ENCODE results near the gene CLSTN1. TPM values are rescaled to one million over a fixed set of nuclear protein-coding genes. Genes with fewer than 3 reads are reported as not detected.

Gene CLSTN1
- total RNA-seq, 1 donor from 2014 or later = 75.4 TPM

- Histone ChIP-seq H3K4me3 (no peak overlapping the region), H3K36me3 (no peaks in the 10 kb centered on the region), H3K27ac (no peak overlapping the region), H3K9ac (no peak overlapping the region), H3K9me3 (ENCODE audit: low read depth) (no peaks in the 10 kb centered on the region), H3K79me2 (ENCODE audit: low read depth) (peaks cover 100% of the 10 kb centered on the region), H3K4me2 (no peak overlapping the region), H3F3A (ENCODE audit: low read depth) (peaks cover 15% of the 10 kb centered on the region), H2AFZ (replicated peaks) (no peak overlapping the region), H4K20me1 (ENCODE audit: low read depth) (peaks cover 98% of the 10 kb centered on the region), H3K4me1 (no peaks in the 10 kb centered on the region), H3K27me3 (no peaks in the 10 kb centered on the region)
- Mint-ChIP-seq H3K27me3 (ENCODE audit: insufficient read depth, low read depth) (no peaks in the 10 kb centered on the region), H3K27ac (no peak overlapping the region), H3K36me3 (no peaks in the 10 kb centered on the region), H3K4me3 (no peak overlapping the region), H3K9me3 (no peaks in the 10 kb centered on the region), H3K4me1 (peaks cover 7% of the 10 kb centered on the region)
- TF ChIP-seq EZH2phosphoT487 (IDR thresholded peaks at IDR 0.05) (no peak), EZH2 (IDR thresholded peaks at IDR 0.05) (no peak)
- TF ChIP-seq, protein P1, sequence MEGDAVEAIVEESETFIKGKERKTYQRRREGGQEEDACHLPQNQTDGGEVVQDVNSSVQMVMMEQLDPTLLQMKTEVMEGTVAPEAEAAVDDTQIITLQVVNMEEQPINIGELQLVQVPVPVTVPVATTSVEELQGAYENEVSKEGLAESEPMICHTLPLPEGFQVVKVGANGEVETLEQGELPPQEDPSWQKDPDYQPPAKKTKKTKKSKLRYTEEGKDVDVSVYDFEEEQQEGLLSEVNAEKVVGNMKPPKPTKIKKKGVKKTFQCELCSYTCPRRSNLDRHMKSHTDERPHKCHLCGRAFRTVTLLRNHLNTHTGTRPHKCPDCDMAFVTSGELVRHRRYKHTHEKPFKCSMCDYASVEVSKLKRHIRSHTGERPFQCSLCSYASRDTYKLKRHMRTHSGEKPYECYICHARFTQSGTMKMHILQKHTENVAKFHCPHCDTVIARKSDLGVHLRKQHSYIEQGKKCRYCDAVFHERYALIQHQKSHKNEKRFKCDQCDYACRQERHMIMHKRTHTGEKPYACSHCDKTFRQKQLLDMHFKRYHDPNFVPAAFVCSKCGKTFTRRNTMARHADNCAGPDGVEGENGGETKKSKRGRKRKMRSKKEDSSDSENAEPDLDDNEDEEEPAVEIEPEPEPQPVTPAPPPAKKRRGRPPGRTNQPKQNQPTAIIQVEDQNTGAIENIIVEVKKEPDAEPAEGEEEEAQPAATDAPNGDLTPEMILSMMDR (IDR thresholded peaks at IDR 0.05) = no peak
- DNase-seq (ENCODE audit: low spot score) = no peak
Observed at GRCh38 chr1:9782116-9782751, 41.5 kb downstream of the CLSTN1 start.

DNA sequence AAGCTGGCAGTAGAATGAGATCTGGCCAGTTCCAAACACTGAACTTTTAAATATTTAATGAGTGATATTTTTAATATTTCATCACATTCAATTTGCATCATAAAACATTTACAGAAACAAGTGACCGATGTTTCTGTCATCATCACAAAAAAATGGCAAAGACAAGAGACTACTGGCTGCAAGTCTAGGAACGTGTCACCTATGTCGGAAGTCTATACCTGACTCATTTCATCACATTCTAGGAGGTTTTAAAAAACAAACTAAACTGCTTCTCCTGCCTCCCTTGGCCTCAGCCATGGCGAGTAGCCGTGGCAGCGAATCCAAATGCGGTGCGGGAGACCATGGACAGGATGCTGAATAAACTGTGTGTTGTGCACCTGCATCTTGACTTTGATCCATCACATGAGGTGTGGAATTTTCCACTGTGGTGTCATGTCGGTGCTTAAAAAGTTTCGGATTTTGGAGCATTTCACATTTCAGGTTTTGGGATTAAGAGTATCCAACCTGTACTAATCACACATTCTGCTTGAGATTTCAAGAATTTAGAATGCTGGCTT lies 43.1 kb downstream of the CLSTN1 start:
- Mint-ChIP-seq H3K36me3 (peaks cover 3% of the 10 kb centered on the region), H3K9me3 (no peaks in the 10 kb centered on the region), H3K27me3 (ENCODE audit: insufficient read depth, low read depth) (peaks cover 2% of the 10 kb centered on the region), H3K4me3 (no peak overlapping the region), H3K27ac (no peak overlapping the region), H3K4me1 (peaks cover 14% of the 10 kb centered on the region)
- no peak overlapping the region for H3K9ac ChIP-seq
- DNase-seq (ENCODE audit: low spot score) = no peak
- no peak for TF ChIP-seq EZH2 (IDR thresholded peaks at IDR 0.05)
- TF ChIP-seq, protein P1 (IDR thresholded peaks at IDR 0.05) = no peak
- TF ChIP-seq EZH2phosphoT487 (IDR thresholded peaks at IDR 0.05) = no peak
- peaks cover 96% of the 10 kb centered on the region for H4K20me1 ChIP-seq (ENCODE audit: low read depth)
- peaks cover 100% of the 10 kb centered on the region for H3K79me2 ChIP-seq (ENCODE audit: low read depth)
- H3K4me2 ChIP-seq = no peak overlapping the region
- no peaks in the 10 kb centered on the region for H3K27me3 ChIP-seq
- H3F3A ChIP-seq (ENCODE audit: low read depth) = peaks cover 10% of the 10 kb centered on the region
- H3K27ac ChIP-seq = no peak overlapping the region
- no peaks in the 10 kb centered on the region for H3K36me3 ChIP-seq
- no peaks in the 10 kb centered on the region for H3K9me3 ChIP-seq (ENCODE audit: low read depth)
- H3K4me3 ChIP-seq = no peak overlapping the region
- H3K4me1 ChIP-seq = no peaks in the 10 kb centered on the region
- no peak overlapping the region for H2AFZ ChIP-seq (replicated peaks)

DNA sequence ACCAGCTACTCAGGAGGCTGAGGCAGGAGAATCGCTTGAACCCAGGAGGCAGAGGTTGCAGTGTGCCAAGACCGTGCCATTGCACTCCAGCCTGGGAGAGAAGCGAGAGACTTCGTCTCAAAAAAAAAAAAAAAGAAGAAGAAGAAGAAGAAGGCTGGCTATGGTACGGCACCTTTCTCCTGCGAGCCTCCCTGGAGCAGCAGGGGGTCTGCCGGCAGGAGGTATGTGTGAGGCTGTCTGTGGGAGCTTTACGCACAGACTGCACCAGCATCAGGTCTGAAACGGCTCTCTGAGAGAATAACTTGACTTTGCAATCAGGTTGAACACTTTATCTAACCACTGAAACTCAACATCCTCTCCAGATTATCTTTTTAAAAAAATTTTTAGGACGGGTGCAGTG lies 44.9 kb downstream of the CLSTN1 start:
- H3K36me3 ChIP-seq = no peaks in the 10 kb centered on the region
- no peak overlapping the region for H3K4me3 Mint-ChIP-seq
- H3K79me2 ChIP-seq (ENCODE audit: low read depth) = peaks cover 100% of the 10 kb centered on the region
- H3K36me3 Mint-ChIP-seq = peaks cover 9% of the 10 kb centered on the region
- no peak overlapping the region for H3K4me3 ChIP-seq
- H3K9me3 Mint-ChIP-seq = no peaks in the 10 kb centered on the region
- TF ChIP-seq EZH2 (IDR thresholded peaks at IDR 0.05) (no peak), EZH2phosphoT487 (IDR thresholded peaks at IDR 0.05) (no peak)
- TF ChIP-seq, protein P1 (IDR thresholded peaks at IDR 0.05) = no peak
- DNase-seq (ENCODE audit: low spot score) = no peak
- no peak overlapping the region for H2AFZ ChIP-seq (replicated peaks)
- H3K27ac ChIP-seq = no peak overlapping the region
- H3K4me1 Mint-ChIP-seq = peaks cover 20% of the 10 kb centered on the region
- H3K4me1 ChIP-seq = no peaks in the 10 kb centered on the region
- no peak overlapping the region for H3K27ac Mint-ChIP-seq
- no peaks in the 10 kb centered on the region for H3K9me3 ChIP-seq (ENCODE audit: low read depth)
- H3K27me3 Mint-ChIP-seq (ENCODE audit: insufficient read depth, low read depth) = peaks cover 2% of the 10 kb centered on the region
- no peaks in the 10 kb centered on the region for H3K27me3 ChIP-seq
- no peaks in the 10 kb centered on the region for H3F3A ChIP-seq (ENCODE audit: low read depth)
- H3K9ac ChIP-seq = no peak overlapping the region
- H3K4me2 ChIP-seq = no peak overlapping the region
- peaks cover 96% of the 10 kb centered on the region for H4K20me1 ChIP-seq (ENCODE audit: low read depth)

All from neural progenitor cell (in vitro differentiated cells).